Measurements from ENCODE around the gene BICRAL. TPM values are rescaled to one million over a fixed set of nuclear protein-coding genes. Genes with fewer than 3 reads are reported as not detected.
"Not testable (repeated sequence)": the region's sequence is repeated elsewhere in the genome, so short reads cannot be mapped to it uniquely, and the experiment has no call there.

Gene BICRAL
- total RNA-seq, 1 donor from 2014 or later: 6.2 TPM

- Mint-ChIP-seq H3K4me1 (peaks cover 18% of the 10 kb centered on the region), H3K27ac (ENCODE audit: unreplicated experiment) (peak within 1 kb of the TSS; percentile 100), H3K4me3 (peak within 1 kb of the TSS; percentile 99), H3K9me3 (no peaks in the 10 kb centered on the region), H3K27me3 (ENCODE audit: low read depth) (no peaks in the 10 kb centered on the region), H3K36me3 (ENCODE audit: low read depth) (peaks cover 17% of the 10 kb centered on the region)
- TF ChIP-seq, protein P1, sequence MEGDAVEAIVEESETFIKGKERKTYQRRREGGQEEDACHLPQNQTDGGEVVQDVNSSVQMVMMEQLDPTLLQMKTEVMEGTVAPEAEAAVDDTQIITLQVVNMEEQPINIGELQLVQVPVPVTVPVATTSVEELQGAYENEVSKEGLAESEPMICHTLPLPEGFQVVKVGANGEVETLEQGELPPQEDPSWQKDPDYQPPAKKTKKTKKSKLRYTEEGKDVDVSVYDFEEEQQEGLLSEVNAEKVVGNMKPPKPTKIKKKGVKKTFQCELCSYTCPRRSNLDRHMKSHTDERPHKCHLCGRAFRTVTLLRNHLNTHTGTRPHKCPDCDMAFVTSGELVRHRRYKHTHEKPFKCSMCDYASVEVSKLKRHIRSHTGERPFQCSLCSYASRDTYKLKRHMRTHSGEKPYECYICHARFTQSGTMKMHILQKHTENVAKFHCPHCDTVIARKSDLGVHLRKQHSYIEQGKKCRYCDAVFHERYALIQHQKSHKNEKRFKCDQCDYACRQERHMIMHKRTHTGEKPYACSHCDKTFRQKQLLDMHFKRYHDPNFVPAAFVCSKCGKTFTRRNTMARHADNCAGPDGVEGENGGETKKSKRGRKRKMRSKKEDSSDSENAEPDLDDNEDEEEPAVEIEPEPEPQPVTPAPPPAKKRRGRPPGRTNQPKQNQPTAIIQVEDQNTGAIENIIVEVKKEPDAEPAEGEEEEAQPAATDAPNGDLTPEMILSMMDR (conservative IDR thresholded peaks at IDR 0.05): peak; percentile 29
- peak; percentile 68 for DNase-seq (ENCODE audit: low read depth, low spot score)
Observed at GRCh38 chr6:42879372-42880239, 97.8 kb downstream of the BICRAL start, which contains the start of gene RPL7L1. Gene RPL7L1, plus strand, starts transcription at chr6:42879616. Its CDS starts 295 bp downstream, at chr6:42879911.

- peaks cover 18% of the 10 kb centered on the region for H3K4me1 Mint-ChIP-seq
- H3K9me3 Mint-ChIP-seq; H3K27me3 Mint-ChIP-seq (ENCODE audit: low read depth); DNase-seq (ENCODE audit: low read depth, low spot score): not testable (repeated sequence)
- H3K36me3 Mint-ChIP-seq (ENCODE audit: low read depth): peaks cover 19% of the 10 kb centered on the region
- peak overlapping the region; percentile 100 for H3K27ac Mint-ChIP-seq (ENCODE audit: unreplicated experiment)
- H3K4me3 Mint-ChIP-seq: peak overlapping the region; percentile 99
Observed at GRCh38 chr6:42880240-42880817, 98.5 kb downstream of the BICRAL start.

DNA sequence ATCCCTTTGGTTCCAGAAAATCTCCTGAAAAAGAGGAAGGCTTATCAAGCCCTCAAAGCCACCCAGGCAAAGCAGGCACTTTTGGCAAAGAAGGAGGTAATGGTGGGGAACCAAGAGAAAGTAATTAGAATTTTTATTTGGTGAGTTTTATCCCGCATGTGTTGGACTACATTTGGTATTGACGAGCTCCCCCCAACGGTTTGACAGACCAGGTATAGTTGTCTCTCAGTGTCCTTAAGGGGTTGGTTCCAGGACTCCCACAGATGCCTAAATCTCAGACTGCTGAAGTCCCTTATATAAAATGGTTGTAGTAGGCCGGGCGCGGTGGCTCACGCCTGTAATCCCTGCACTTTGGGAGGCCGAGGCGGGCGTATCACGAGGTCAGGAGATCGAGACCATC lies 99.0 kb downstream of the BICRAL start:
- Mint-ChIP-seq H3K4me3 (peak overlapping the region; percentile 99), H3K36me3 (ENCODE audit: low read depth) (peaks cover 22% of the 10 kb centered on the region), H3K27ac (ENCODE audit: unreplicated experiment) (peak overlapping the region; percentile 100), H3K4me1 (peaks cover 18% of the 10 kb centered on the region)
- not testable (repeated sequence) for H3K27me3 Mint-ChIP-seq (ENCODE audit: low read depth); DNase-seq (ENCODE audit: low read depth, low spot score); H3K9me3 Mint-ChIP-seq

DNA sequence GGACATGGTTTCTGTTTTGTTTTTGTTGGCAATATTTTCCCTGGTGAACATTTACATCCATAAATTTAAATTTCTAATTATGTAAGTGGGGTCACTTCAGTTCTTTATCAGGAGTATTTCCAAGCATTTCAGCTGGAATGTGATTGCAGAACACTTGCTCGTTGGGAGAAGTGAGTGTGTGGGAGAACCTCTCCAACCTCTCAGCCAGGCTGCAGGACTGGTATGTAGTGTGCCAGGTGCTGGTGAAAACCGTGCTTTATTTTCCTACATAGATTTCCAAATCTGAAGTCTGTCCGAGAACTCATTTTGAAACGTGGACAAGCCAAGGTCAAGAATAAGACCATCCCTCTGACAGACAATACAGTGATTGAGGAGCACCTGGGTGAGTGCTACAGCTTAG lies 103.8 kb downstream of the BICRAL start:
- H3K9me3 Mint-ChIP-seq: no peaks in the 10 kb centered on the region
- H3K4me1 Mint-ChIP-seq: peaks cover 15% of the 10 kb centered on the region
- peaks cover 23% of the 10 kb centered on the region for H3K36me3 Mint-ChIP-seq (ENCODE audit: low read depth)
- H3K27me3 Mint-ChIP-seq (ENCODE audit: low read depth): no peaks in the 10 kb centered on the region
- TF ChIP-seq, protein P1 (conservative IDR thresholded peaks at IDR 0.05): no peak
- no peak overlapping the region for H3K27ac Mint-ChIP-seq (ENCODE audit: unreplicated experiment)
- no peak for DNase-seq (ENCODE audit: low read depth, low spot score)
- H3K4me3 Mint-ChIP-seq: peak overlapping the region; percentile 29

GRCh38 chr6:42888201-42888600 lies 106.3 kb downstream of the BICRAL start:
- H3K27ac Mint-ChIP-seq (ENCODE audit: unreplicated experiment); DNase-seq (ENCODE audit: low read depth, low spot score); H3K27me3 Mint-ChIP-seq (ENCODE audit: low read depth); H3K9me3 Mint-ChIP-seq: not testable (repeated sequence)
- Mint-ChIP-seq H3K36me3 (ENCODE audit: low read depth) (peaks cover 21% of the 10 kb centered on the region), H3K4me1 (peaks cover 17% of the 10 kb centered on the region), H3K4me3 (peak overlapping the region; percentile 44)

- H3K27ac Mint-ChIP-seq (ENCODE audit: unreplicated experiment): peak overlapping the region; percentile 92
- peak overlapping the region; percentile 93 for H3K4me3 Mint-ChIP-seq
- peaks cover 24% of the 10 kb centered on the region for H3K4me1 Mint-ChIP-seq
- no peaks in the 10 kb centered on the region for H3K27me3 Mint-ChIP-seq (ENCODE audit: low read depth)
- no peak for DNase-seq (ENCODE audit: low read depth, low spot score)
- H3K9me3 Mint-ChIP-seq: no peaks in the 10 kb centered on the region
- peaks cover 8% of the 10 kb centered on the region for H3K36me3 Mint-ChIP-seq (ENCODE audit: low read depth)
- TF ChIP-seq, protein P1 (conservative IDR thresholded peaks at IDR 0.05): no peak
Observed at GRCh38 chr6:42889815-42890214, 108.0 kb downstream of the BICRAL start.
